GM19240 (cell line): Measurements from ENCODE around the gene LSM3.
"Not testable (repeated sequence)": the region's sequence is repeated elsewhere in the genome, so short reads cannot be mapped to it uniquely, and the experiment has no call there.

Source experiments
- DNase-seq: peaks from one replicate; pipeline ENCODE4 v3.0.0; 2011; ENCODE audit warnings: low spot score; ENCODE audit not compliant: insufficient read length

LSM3 gene

GRCh38 chr3:14221902-14222301 is 43.3 kb downstream of the LSM3 start:
- no peak for DNase-seq

DNA sequence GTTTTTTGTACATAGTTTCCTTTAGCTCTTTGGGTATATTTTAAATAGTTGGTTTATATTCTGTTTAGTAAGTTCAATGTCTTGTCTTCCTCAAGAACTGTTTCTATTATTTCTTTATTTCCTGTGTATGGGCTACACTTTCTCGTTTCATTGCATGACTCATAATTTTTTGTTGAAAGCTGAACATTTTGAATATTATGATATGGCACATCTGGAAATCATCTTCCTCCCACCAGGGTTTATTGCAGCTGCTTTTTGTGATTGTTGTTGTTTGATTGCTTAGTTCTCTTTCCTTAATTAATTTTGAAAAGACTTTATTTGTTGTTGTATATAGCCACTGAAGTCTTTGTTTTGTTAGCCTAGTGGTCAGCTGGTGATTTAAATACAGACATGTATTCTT is 43.8 kb downstream of the LSM3 start:
- DNase-seq: no peak

- DNase-seq: no peak
These were observed 44.4 kb downstream of the LSM3 start for GRCh38 chr3:14222900-14223594.

GRCh38 chr3:14223595-14223994 is 45.0 kb downstream of the LSM3 start:
- no peak for DNase-seq

DNA sequence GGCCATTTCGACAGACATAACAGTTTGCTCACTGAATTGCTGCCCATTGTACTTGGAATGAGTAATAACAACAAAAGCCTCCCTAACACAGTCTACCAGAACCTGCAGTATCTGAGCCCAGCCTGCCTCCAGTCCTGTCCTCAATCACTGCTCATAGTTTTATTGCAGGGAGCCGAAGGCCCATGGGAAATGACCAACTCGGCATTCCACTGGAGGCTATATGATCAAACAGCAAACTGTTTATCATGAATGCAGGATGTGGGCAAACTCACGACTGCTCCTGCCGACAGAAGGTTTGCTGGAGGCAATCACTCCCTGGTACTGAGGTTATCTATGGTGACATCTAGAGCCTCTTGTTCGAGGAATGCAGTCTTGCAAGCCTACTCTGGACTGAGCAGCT is 46.3 kb downstream of the LSM3 start:
- DNase-seq: no peak

GRCh38 chr3:14225421-14225820 is 46.8 kb downstream of the LSM3 start:
- DNase-seq: no peak

DNA sequence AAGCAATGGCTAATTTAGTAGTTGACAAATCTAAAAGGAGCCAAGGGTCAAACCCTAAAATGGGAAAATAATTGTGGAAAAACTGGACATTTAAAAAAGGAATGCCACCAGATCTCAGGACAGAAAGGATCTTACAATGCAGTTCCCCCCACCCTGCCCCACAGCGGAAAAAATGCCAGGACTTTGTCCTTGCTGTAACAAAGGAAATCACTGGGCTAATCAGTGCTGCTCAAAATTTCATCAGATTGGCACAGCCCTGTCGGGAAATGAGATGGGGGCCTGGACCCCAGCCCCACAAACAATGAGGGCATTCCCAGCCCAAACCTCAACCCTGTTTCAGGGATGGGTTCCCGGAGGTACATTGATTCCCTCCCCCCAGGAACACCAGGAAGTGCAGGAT is 47.7 kb downstream of the LSM3 start:
- DNase-seq: not testable (repeated sequence)

- no peak for DNase-seq
These were observed 49.2 kb downstream of the LSM3 start for GRCh38 chr3:14227856-14228255.

DNA sequence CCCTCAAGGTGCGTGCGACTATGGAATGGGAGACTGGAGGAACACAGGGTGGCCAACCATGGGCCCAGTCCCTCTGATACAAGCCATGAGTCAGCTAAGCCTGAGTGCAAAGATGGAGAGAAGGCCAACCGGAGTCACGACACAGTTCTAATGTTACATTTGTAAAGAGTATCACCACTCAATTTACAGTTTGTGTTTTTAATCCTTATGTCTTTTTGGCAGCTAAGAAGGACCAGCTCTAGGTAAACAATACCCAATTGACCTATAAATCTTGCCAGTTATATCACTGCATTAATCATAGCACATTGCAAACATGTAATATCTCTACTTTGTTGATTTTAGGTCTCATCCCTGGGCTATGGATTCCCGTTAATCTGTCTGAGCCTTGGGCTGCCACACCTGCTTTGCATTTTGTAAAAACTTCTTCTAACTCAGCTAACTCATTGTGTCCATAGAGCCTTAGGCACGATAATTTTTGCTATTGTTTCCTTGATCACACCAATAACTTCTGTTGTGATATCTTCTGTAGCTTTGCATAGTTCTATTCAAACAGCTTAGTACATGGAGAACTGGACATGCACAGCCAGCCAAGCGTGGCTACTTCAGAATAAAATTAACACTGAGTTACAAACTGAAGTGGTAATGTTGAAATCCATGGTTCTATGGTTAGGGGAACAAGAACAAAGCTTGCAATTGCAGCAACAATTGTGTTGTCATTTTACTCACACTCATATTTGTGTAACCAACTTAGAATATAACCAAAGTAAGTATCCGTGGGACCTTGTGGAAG is 50.3 kb downstream of the LSM3 start:
- no peak for DNase-seq

- DNase-seq: not testable (repeated sequence)
These were observed 51.1 kb downstream of the LSM3 start for GRCh38 chr3:14229695-14230094.

DNA sequence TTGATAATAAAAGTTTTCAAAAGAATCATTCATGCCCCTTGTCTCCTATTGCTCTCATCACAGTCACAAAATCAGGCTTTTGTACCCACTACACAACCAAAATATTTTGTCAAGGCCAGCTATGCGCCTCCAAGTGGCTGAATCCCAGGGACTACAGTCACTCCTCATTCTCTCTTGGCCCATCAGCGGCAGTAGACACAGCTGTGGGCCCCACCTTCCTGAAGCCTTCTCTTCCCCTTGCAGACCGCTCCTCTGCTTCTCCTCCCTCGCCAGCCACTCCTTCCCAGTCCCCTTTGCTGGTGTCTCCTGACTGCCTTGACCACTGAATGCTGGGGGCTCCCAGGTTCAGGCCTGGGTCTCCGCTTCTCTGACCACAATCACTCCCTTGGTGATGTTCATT is 52.1 kb downstream of the LSM3 start:
- DNase-seq: no peak

GRCh38 chr3:14231145-14231990 is 52.8 kb downstream of the LSM3 start:
- no peak for DNase-seq

DNA sequence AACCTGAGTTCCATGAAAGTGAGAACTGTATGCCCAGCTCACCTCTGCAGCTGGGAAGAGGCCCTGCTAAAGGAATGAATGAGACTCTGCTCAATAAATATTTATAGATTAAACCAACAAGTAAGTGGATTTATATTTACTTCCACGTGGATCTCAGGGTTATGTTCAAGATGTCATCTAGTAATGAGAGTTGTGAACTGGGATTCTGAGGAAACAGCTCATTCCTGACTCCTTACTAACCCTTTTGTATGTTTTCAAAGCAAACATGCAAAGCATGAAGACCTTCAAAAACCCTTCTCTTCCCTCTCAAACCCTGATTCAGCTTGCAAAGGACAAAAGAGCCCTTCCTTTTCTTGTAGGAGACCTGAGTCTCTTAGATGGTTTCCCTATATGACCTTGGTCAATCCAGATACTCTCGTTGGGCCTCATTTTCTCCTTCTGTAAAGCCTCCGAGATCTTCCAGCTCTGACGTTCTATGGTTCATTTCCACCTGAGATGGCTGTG is 53.4 kb downstream of the LSM3 start:
- no peak for DNase-seq

- DNase-seq: no peak
These were observed 55.8 kb downstream of the LSM3 start for GRCh38 chr3:14234251-14235002.

GRCh38 chr3:14235003-14235911 is 56.6 kb downstream of the LSM3 start:
- DNase-seq: no peak

GRCh38 chr3:14235912-14236295 is 57.3 kb downstream of the LSM3 start:
- DNase-seq: no peak

GRCh38 chr3:14236902-14237301 is 58.3 kb downstream of the LSM3 start:
- DNase-seq: no peak

GRCh38 chr3:14237457-14237856 is 58.8 kb downstream of the LSM3 start:
- DNase-seq: no peak

- DNase-seq: no peak
These were observed 59.7 kb downstream of the LSM3 start for GRCh38 chr3:14238356-14238755.

DNA sequence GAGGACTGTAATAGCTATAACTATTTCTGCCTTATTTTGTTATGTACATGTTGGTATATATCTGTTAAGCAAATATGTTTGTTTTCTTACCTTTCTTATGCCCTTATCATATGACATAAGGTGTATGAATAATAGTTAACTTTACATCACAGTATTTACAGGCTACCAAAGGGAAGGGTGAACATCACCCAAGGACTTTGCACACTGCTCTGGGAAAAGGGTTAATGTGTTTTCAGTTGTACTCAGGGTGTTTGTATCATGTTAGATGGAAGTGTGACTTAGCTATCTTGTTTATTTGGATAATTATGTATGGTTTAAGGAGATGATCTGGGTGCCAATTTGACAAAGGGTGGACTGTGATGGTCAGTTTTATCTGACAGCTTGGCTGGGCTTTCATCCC is 60.3 kb downstream of the LSM3 start:
- no peak for DNase-seq
